ENCODE measurements around the gene NELFE.

NELFE gene

DNA sequence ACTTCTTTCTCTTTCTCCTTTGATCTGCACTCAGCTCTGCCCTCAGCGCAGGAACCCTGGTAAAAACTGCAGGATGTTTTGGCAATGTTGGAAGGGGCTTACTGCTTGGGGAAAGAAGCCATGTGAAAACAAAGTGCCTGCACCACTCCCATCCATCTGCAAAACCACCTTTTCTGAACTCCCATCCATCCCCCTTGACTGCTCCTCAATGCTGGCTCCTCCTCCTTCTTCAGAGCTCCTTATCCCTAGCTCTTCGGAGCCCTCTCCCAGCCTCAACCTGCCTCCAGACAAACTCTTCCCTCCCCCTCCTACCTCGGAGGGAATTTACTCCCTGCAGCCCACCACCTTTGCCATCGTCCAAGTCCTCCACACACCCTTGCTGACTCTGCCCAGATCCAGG, 52.6 kb downstream of the NELFE start:
- no peak overlapping the region for H3K4me3 ChIP-seq (replicated peaks in 1 of 2; ENCODE audit: low read depth in 2 of 2, low read length in 2 of 2)
- TF ChIP-seq, protein P1, sequence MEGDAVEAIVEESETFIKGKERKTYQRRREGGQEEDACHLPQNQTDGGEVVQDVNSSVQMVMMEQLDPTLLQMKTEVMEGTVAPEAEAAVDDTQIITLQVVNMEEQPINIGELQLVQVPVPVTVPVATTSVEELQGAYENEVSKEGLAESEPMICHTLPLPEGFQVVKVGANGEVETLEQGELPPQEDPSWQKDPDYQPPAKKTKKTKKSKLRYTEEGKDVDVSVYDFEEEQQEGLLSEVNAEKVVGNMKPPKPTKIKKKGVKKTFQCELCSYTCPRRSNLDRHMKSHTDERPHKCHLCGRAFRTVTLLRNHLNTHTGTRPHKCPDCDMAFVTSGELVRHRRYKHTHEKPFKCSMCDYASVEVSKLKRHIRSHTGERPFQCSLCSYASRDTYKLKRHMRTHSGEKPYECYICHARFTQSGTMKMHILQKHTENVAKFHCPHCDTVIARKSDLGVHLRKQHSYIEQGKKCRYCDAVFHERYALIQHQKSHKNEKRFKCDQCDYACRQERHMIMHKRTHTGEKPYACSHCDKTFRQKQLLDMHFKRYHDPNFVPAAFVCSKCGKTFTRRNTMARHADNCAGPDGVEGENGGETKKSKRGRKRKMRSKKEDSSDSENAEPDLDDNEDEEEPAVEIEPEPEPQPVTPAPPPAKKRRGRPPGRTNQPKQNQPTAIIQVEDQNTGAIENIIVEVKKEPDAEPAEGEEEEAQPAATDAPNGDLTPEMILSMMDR (IDR thresholded peaks at IDR 0.05; ENCODE audit: low read depth, low read length), result no peak
- no peak for DNase-seq (ENCODE audit: low read depth in 2 of 2)

DNA sequence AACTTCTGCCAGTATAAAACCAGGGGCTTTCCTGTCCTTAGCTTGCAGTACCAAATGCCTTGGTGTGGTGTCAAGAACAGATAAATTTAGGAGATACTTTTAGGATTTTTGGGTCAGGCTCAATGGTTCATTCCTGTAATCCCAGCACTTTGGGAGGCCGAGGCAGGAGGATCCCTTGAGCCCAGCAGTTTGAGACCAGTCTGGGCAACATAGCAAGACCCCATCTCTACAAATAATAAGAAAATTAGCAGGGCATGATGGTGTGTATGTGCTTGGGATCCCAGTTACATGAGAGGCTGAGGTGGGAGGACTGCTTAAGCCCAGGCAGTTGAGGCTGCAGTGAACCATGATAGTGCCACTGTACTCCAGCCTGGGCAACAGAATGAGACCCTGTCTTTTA, 53.7 kb downstream of the NELFE start:
- TF ChIP-seq, protein P1 (IDR thresholded peaks at IDR 0.05; ENCODE audit: low read depth, low read length), result no peak
- no peak for DNase-seq (ENCODE audit: low read depth in 2 of 2)
- no peak overlapping the region for H3K4me3 ChIP-seq (replicated peaks in 1 of 2; ENCODE audit: low read depth in 2 of 2, low read length in 2 of 2)

DNA sequence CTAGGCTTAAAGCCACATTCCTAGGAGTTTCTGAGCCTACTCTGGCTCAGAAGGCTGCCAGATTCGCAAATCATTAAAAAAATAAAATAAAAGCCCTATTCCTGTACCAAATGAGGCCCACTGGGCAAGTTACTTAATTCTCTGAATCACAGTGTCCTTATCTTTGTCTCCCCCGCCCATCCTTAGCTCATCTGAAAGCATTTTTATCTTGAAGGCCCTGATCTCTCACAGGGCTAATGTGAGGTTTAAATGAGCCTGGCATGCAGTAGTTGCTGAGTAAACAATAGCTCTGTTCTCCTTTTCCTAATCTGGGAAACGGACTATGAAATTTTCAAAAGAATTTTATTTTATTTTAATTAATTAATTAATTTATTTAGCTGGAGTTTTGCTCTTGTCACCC, 54.8 kb downstream of the NELFE start:
- TF ChIP-seq, protein P1 (IDR thresholded peaks at IDR 0.05; ENCODE audit: low read depth, low read length), result no peak
- no peak overlapping the region for H3K4me3 ChIP-seq (replicated peaks in 1 of 2; ENCODE audit: low read depth in 2 of 2, low read length in 2 of 2)
- DNase-seq (ENCODE audit: low read depth in 2 of 2), result peak in 1 of 2 donors; percentile 61

Measured in cardiac fibroblast (primary cell).